ENCODE results near the gene ZHX3.

DNA sequence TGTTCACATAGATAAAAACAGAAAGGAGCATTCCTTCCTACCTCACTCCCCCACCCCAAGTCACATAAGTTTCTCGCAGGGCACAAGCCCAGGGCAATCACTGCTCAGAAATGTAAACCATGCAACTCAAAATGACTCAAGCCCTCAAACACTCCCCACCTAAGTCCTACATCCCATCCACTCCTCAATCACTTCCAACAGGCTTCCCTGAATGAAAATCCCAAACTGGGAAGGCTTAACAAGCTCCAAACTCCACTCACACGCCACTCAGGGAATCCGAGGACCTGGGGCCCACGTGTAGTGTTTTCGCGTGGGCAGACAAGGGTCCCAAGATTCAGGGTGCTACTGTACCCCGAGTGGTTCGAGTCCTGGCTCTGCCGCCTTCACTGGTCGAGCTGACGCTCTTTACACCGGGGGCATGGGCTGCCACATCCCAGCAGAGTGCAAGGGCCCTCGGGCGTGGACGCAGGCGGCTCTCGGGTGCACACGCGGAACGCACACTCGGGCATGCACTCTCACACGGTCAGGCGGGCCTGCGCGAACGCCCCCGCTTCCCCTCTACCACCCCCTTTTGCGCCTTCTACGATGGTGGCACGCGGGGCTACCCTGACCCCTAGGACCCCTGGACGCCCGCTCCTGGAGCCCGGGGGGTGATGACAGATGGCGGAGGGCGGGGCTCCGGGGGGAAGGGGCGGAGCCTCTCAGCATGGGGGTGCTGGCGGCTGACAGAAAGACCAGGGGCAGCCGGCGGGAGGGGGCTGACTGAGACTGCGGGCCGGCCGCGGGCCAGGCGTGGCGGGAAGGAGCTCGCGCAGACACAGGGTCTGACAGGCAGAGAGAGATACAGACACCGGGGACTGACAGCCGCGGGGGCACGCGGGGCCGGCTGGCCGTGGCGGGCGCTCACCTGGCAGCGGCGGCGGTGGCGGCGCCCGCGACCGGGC, 657 bp downstream of the ZHX3 start:
- TF ChIP-seq, protein P1, sequence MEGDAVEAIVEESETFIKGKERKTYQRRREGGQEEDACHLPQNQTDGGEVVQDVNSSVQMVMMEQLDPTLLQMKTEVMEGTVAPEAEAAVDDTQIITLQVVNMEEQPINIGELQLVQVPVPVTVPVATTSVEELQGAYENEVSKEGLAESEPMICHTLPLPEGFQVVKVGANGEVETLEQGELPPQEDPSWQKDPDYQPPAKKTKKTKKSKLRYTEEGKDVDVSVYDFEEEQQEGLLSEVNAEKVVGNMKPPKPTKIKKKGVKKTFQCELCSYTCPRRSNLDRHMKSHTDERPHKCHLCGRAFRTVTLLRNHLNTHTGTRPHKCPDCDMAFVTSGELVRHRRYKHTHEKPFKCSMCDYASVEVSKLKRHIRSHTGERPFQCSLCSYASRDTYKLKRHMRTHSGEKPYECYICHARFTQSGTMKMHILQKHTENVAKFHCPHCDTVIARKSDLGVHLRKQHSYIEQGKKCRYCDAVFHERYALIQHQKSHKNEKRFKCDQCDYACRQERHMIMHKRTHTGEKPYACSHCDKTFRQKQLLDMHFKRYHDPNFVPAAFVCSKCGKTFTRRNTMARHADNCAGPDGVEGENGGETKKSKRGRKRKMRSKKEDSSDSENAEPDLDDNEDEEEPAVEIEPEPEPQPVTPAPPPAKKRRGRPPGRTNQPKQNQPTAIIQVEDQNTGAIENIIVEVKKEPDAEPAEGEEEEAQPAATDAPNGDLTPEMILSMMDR (IDR thresholded peaks at IDR 0.05), result no peak
- peak in 1 of 3 donors; percentile 9 for TF ChIP-seq POLR2A (IDR thresholded peaks at IDR 0.05)
